Erythroblast (primary cell): ENCODE data around the gene ARL1.

ENCODE experiments used
- DNase-seq, 2 experiments: peaks; one replicate each; lab custom pipeline; 2025; lab: John Stamatoyannopoulos, UW
- GATA1 ChIP-seq: IDR thresholded peaks from 2 replicates; pipeline ENCODE4 v1.6.1; 2011; ENCODE audit warnings: low read depth, mild to moderate bottlenecking, control low read depth, low read length, moderate library complexity
- POLR2A ChIP-seq: IDR thresholded peaks from 2 replicates; pipeline ENCODE4 v1.6.1; 2011; ENCODE audit warnings: mild to moderate bottlenecking, low read length

The ARL1 gene

DNA sequence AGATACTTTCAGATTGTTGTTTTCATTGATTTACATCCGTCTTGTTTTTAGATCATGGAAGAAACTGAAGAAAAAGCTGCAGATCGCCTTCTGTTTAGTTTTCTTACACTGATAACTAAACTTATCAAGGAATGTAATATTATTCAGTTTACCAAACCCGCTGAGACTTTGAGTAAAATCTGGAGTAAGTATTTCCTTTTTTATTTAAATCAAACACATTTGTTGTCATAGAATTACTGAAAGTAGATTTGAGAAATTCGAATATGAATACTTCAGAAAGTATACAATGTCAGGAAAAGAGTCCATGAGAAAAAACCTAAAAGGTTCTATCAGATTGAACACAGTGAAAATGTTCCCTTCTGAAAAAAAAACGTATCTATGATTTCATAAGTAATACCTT is 32.0 kb downstream of the ARL1 start:
- no peak for DNase-seq
- TF ChIP-seq POLR2A (no peak), GATA1 (no peak)

GRCh38 chr12:101372431-101372830 is 35.1 kb downstream of the ARL1 start:
- no peak for DNase-seq
- TF ChIP-seq GATA1 (no peak), POLR2A (no peak)

GRCh38 chr12:101368016-101368415 is 39.6 kb downstream of the ARL1 start:
- TF ChIP-seq GATA1: no peak
- TF ChIP-seq POLR2A: no peak
- no peak for DNase-seq

DNA sequence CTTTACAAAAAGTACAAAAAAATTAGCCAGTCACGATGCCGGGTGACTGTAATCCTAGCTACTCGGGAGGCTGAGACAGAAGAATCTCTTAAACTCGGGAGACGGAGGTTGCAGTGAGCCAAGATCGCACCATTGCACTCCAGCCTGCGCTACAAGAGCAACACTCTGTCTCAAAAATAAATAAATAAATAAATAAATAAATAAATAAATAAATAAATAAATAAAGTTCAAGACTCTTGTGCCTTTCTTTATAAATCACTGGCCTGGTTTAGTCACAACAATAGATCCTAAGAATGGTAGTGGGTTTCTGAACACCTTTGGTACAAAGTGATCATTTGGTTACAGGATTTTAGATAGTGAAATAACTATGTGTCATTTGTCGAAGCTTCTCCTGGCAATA is 46.1 kb downstream of the ARL1 start:
- DNase-seq: no peak
- TF ChIP-seq POLR2A (no peak), GATA1 (no peak)

- TF ChIP-seq GATA1: no peak
- no peak for TF ChIP-seq POLR2A
- no peak for DNase-seq
Measured at GRCh38 chr12:101356794-101357193, 50.8 kb downstream of the ARL1 start.

GRCh38 chr12:101351682-101352081 is 55.9 kb downstream of the ARL1 start:
- TF ChIP-seq POLR2A (no peak), GATA1 (no peak)
- no peak for DNase-seq

- no peak for TF ChIP-seq GATA1
- no peak for DNase-seq
Measured at GRCh38 chr12:101343893-101344292, 63.7 kb downstream of the ARL1 start.
